Mesenchymal stem cell (in vitro differentiated cells and primary cell): ENCODE measurements around the gene KIF27.
"Not testable (repeated sequence)": the region's sequence is repeated elsewhere in the genome, so short reads cannot be mapped to it uniquely, and the experiment has no call there.

Experiments used
- DNase-seq: peaks from one replicate; pipeline ENCODE4 v3.0.0-alpha.2; 2013
- H2AFZ ChIP-seq: one replicate; pipeline ENCODE4 v1.6.1; 2013; ENCODE audit warnings: low read depth, mild to moderate bottlenecking, control low read depth, inconsistent platforms, low read length, moderate library complexity
- H2AK5ac ChIP-seq: 2 replicates; pipeline ENCODE4 v1.6.1; 2013; ENCODE audit warnings: low read length, moderate library complexity, mild to moderate bottlenecking, inconsistent platforms; ENCODE audit not compliant: severe bottlenecking
- H2BK120ac ChIP-seq: one replicate; pipeline ENCODE4 v1.6.1; 2013; ENCODE audit warnings: low read depth, mild to moderate bottlenecking, inconsistent platforms, low read length, moderate library complexity
- H2BK12ac ChIP-seq, 2 experiments: one replicate each; pipeline ENCODE4 v1.6.1; 2013; ENCODE audit warnings: inconsistent platforms in 2 of 2, low read length in 2 of 2, mild to moderate bottlenecking in 2 of 2, moderate library complexity in 2 of 2, control low read depth in 1 of 2
- H2BK15ac ChIP-seq: one replicate; pipeline ENCODE4 v1.6.1; 2013; ENCODE audit warnings: mild to moderate bottlenecking, low read depth, inconsistent platforms; ENCODE audit not compliant: poor library complexity, severe bottlenecking
- H2BK5ac ChIP-seq: 2 replicates; pipeline ENCODE4 v1.6.1; 2013; ENCODE audit warnings: low read depth, mild to moderate bottlenecking, low read length, control low read depth, inconsistent platforms; ENCODE audit not compliant: poor library complexity, severe bottlenecking
- H3K14ac ChIP-seq, 2 experiments: one replicate each; pipeline ENCODE4 v1.6.1; 2013; ENCODE audit warnings: inconsistent platforms in 2 of 2, low read length in 2 of 2, control low read depth in 1 of 2, mild to moderate bottlenecking in 1 of 2, moderate library complexity in 1 of 2
- H3K18ac ChIP-seq, 2 experiments: one replicate each; pipeline ENCODE4 v1.6.1; 2013; ENCODE audit warnings: inconsistent platforms in 2 of 2, low read length in 2 of 2, control low read depth in 1 of 2, low read depth in 1 of 2, mild to moderate bottlenecking in 1 of 2
- H3K23ac ChIP-seq, 2 experiments: one replicate each; pipeline ENCODE4 v1.6.1; 2013; ENCODE audit warnings: inconsistent platforms in 2 of 2, low read length in 2 of 2, mild to moderate bottlenecking in 2 of 2, moderate library complexity in 2 of 2, control low read depth in 1 of 2
- H3K27ac ChIP-seq: 2 replicates; pipeline ENCODE4 v1.5.1; 2013; ENCODE audit warnings: mild to moderate bottlenecking, moderate library complexity, low read length, control low read depth, inconsistent platforms; ENCODE audit not compliant: poor library complexity, severe bottlenecking
- H3K27me3 ChIP-seq, 2 experiments: 2 replicates each; pipeline versions ENCODE4 v1.6.1 to v1.7.0; 2013; ENCODE audit warnings: low read length in 2 of 2, mild to moderate bottlenecking in 2 of 2, moderate library complexity in 2 of 2, control low read depth in 1 of 2, inconsistent platforms in 1 of 2; ENCODE audit not compliant: control insufficient read depth in 1 of 2, insufficient read depth in 1 of 2
- H3K36me3 ChIP-seq, 2 experiments: 2 replicates each; pipeline versions ENCODE4 v1.6.1 to v1.7.0; 2013; ENCODE audit warnings: low read length in 2 of 2, control low read depth in 1 of 2, inconsistent platforms in 1 of 2, low read depth in 1 of 2, mild to moderate bottlenecking in 1 of 2; ENCODE audit not compliant: insufficient read depth in 2 of 2, control insufficient read depth in 1 of 2
- H3K4ac ChIP-seq, 2 experiments: one replicate each; pipeline ENCODE4 v1.6.1; 2013; ENCODE audit warnings: inconsistent platforms in 2 of 2, low read length in 2 of 2, mild to moderate bottlenecking in 2 of 2, moderate library complexity in 2 of 2, control low read depth in 1 of 2, low read depth in 1 of 2
- H3K4me1 ChIP-seq: 2 replicates; pipeline ENCODE4 v1.6.1; 2013; ENCODE audit warnings: low read depth, low read length, control low read depth; ENCODE audit not compliant: control insufficient read depth, insufficient read depth
- H3K4me2 ChIP-seq: 2 replicates; pipeline ENCODE4 v1.6.1; 2013; ENCODE audit warnings: low read length, mild to moderate bottlenecking, inconsistent platforms; ENCODE audit not compliant: poor library complexity, severe bottlenecking
- H3K4me3 ChIP-seq, 2 experiments: 2 replicates each; pipeline versions ENCODE4 v1.5.1 to v1.7.0; 2013; ENCODE audit warnings: low read length in 2 of 2, mild to moderate bottlenecking in 2 of 2, control low read depth in 1 of 2, low read depth in 1 of 2; ENCODE audit not compliant: insufficient read depth in 1 of 2
- H3K79me1 ChIP-seq: replicated peaks from 2 replicates; pipeline ENCODE4 v1.6.1; 2013; ENCODE audit warnings: mild to moderate bottlenecking, control low read depth, low read length, inconsistent platforms; ENCODE audit not compliant: poor library complexity, severe bottlenecking
- H3K9ac ChIP-seq: 2 replicates; pipeline ENCODE4 v1.7.0; 2013; ENCODE audit warnings: mild to moderate bottlenecking, low read length, moderate library complexity
- H3K9me3 ChIP-seq: 2 replicates; pipeline ENCODE4 v1.7.0; 2013; ENCODE audit warnings: mild to moderate bottlenecking, low read length; ENCODE audit not compliant: control insufficient read depth
- H4K8ac ChIP-seq: one replicate; pipeline ENCODE4 v1.6.1; 2013; ENCODE audit warnings: inconsistent platforms, mild to moderate bottlenecking, low read length, moderate library complexity
- H4K91ac ChIP-seq: one replicate; pipeline ENCODE4 v1.6.1; 2013; ENCODE audit warnings: mild to moderate bottlenecking, low read length, inconsistent platforms
- WGBS: methylation state at CpG from one replicate; pipeline ENCODE4 v1.1.7; 2013; ENCODE audit warnings: mixed read lengths; 5-methylcytosine and 5-hydroxymethylcytosine counted together

The KIF27 gene

DNA sequence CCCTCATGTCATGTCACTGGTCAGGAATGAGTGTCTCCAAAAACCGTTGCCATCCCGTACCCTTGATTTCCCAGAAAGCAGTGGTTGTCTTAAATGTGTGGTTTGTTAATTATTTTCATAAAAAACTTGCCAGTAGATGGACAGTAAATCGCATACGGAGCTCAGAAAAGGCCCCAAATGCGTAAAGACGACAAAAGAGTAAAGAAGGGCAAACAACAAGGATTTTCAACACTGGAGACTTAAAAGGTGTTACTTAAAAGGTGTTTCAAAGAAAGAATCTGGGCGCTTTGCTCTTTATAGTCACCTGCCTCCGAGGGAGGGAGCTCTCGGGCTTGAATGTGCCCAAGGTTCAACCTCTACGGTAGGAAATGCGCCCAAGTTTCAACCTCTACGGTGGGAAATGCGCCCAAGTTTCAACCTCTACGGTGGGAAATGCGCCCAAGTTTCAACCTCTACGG, 734 bp downstream of the KIF27 start:
- H4K91ac ChIP-seq, result no peak overlapping the region
- H3K18ac ChIP-seq, result peak overlapping the region; percentile 12 to 85
- H3K4me3 ChIP-seq, result peak overlapping the region; percentile 78 to 88
- no peak overlapping the region for H3K4ac ChIP-seq
- no peak overlapping the region for H2AK5ac ChIP-seq
- peaks cover 2% of the 10 kb centered on the region for H3K4me1 ChIP-seq
- H3K14ac ChIP-seq, result no peak overlapping the region
- H2BK15ac ChIP-seq, result no peak overlapping the region
- no peak overlapping the region for H3K23ac ChIP-seq
- peak; percentile 64 for DNase-seq
- no peak overlapping the region for H2BK12ac ChIP-seq
- H3K79me1 ChIP-seq, result peaks cover 3% of the 10 kb centered on the region
- H3K9ac ChIP-seq, result peak overlapping the region; percentile 91
- H3K27me3 ChIP-seq, result no peaks in the 10 kb centered on the region
- peak overlapping the region; percentile 62 for H3K4me2 ChIP-seq
- H3K36me3 ChIP-seq, result peaks cover 0 to 3% of the 10 kb centered on the region in 2 experiments
- no peak overlapping the region for H2BK120ac ChIP-seq
- H2AFZ ChIP-seq, result peak overlapping the region; percentile 46
- no peak overlapping the region for H2BK5ac ChIP-seq
- peak overlapping the region; percentile 67 for H3K27ac ChIP-seq
- H3K9me3 ChIP-seq, result no peaks in the 10 kb centered on the region
- WGBS, result 3% methylated on average over 16 of the region's 16 CpGs
- no peak overlapping the region for H4K8ac ChIP-seq

- Histone ChIP-seq H3K27ac (no peak overlapping the region), H3K79me1 (peaks cover 3% of the 10 kb centered on the region), H3K23ac (no peak overlapping the region), H3K4me1 (peaks cover 2% of the 10 kb centered on the region), H2AK5ac (no peak overlapping the region), H2BK120ac (no peak overlapping the region), H3K14ac (no peak overlapping the region), H3K27me3 (no peaks in the 10 kb centered on the region), H3K9me3 (no peaks in the 10 kb centered on the region), H2AFZ (no peak overlapping the region), H3K4me2 (no peak overlapping the region), H4K91ac (no peak overlapping the region), H3K36me3 (peaks cover 0 to 3% of the 10 kb centered on the region in 2 experiments), H3K18ac (no peak overlapping the region), H3K9ac (no peak overlapping the region), H3K4ac (no peak overlapping the region), H3K4me3 (no peak overlapping the region), H2BK5ac (no peak overlapping the region), H2BK15ac (no peak overlapping the region), H4K8ac (no peak overlapping the region), H2BK12ac (no peak overlapping the region)
- no CpG with 5 or more reads among the region's 1 CpG for WGBS
- no peak for DNase-seq
Observed at GRCh38 chr9:83919111-83919510, 2.1 kb downstream of the KIF27 start.

GRCh38 chr9:83912194-83912593, 9.0 kb downstream of the KIF27 start:
- 6% methylated on average over 2 of the region's 3 CpGs for WGBS
- not testable (repeated sequence) for H3K27ac ChIP-seq, H3K4ac ChIP-seq, H3K9ac ChIP-seq, H2BK12ac ChIP-seq, H2BK15ac ChIP-seq, H3K36me3 ChIP-seq, H3K14ac ChIP-seq, H3K9me3 ChIP-seq, H3K4me3 ChIP-seq, H2BK120ac ChIP-seq, H3K79me1 ChIP-seq, H3K27me3 ChIP-seq, H4K91ac ChIP-seq, H2BK5ac ChIP-seq, H2AK5ac ChIP-seq, H4K8ac ChIP-seq, H3K18ac ChIP-seq, H3K4me1 ChIP-seq, H2AFZ ChIP-seq, H3K4me2 ChIP-seq, H3K23ac ChIP-seq
- peak; percentile 37 for DNase-seq

DNA sequence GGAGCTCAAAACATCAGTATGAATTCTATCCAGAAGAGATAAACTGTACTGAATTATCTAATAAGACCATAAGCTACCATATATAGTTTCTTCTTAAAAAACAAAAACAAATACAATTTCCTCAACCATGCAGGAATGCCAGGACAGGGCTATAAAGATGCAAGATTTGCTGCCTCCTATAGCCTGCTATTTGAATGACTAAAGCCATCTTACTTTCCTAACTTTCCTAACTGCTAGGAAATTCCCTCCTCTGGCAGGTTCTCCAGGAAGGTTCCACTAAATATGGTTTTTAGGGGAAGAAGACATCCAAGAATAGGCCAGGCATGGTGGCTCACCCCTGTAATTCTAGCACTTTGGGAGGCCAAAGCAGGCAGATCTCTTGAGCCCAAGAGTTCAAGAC, 15.1 kb downstream of the KIF27 start:
- Histone ChIP-seq H3K9me3 (no peaks in the 10 kb centered on the region), H3K27ac (no peak overlapping the region), H4K8ac (no peak overlapping the region), H3K18ac (no peak overlapping the region), H3K4me3 (no peak overlapping the region), H2BK12ac (no peak overlapping the region), H2AFZ (no peak overlapping the region), H2BK120ac (no peak overlapping the region), H3K9ac (no peak overlapping the region), H3K36me3 (no peaks in the 10 kb centered on the region), H2BK15ac (no peak overlapping the region), H3K4me2 (no peak overlapping the region), H2AK5ac (no peak overlapping the region), H3K23ac (no peak overlapping the region), H2BK5ac (no peak overlapping the region), H3K14ac (no peak overlapping the region), H3K27me3 (no peaks in the 10 kb centered on the region), H3K79me1 (no peaks in the 10 kb centered on the region), H3K4me1 (no peaks in the 10 kb centered on the region), H3K4ac (no peak overlapping the region), H4K91ac (no peak overlapping the region)
- no peak for DNase-seq
